Bone marrow (tissue), 2 donors: ENCODE results near the gene FMO3.

ENCODE experiments used
- DNase-seq, 2 donors: peaks; one replicate each; lab custom pipeline; 2025; lab: John Stamatoyannopoulos, UW

FMO3 gene

GRCh38 chr1:171090604-171091003 lies at the start of gene FMO3:
FMO3 (plus strand) TSS chr1:171090905; CDS start chr1:171092659, 1,754 bp downstream.
- DNase-seq, result no peak

GRCh38 chr1:171048014-171048413 lies 42.7 kb upstream of the FMO3 start:
- DNase-seq, result no peak

- DNase-seq, result no peak
Observed at GRCh38 chr1:171052977-171053376, 37.7 kb upstream of the FMO3 start.

- DNase-seq, result no peak
Observed at GRCh38 chr1:171055966-171056643, 34.6 kb upstream of the FMO3 start.

GRCh38 chr1:171061425-171062143 lies 29.1 kb upstream of the FMO3 start:
- DNase-seq, result no peak

- DNase-seq, result no peak
Observed at GRCh38 chr1:171062902-171063301, 27.8 kb upstream of the FMO3 start.

GRCh38 chr1:171075041-171075440 lies 15.7 kb upstream of the FMO3 start:
- no peak for DNase-seq

- DNase-seq, result no peak
Observed at GRCh38 chr1:171081314-171081753, 9.4 kb upstream of the FMO3 start.

- no peak for DNase-seq
Observed at GRCh38 chr1:171081763-171082201, 8.9 kb upstream of the FMO3 start.

- no peak for DNase-seq
Observed at GRCh38 chr1:171082606-171083005, 8.1 kb upstream of the FMO3 start.

GRCh38 chr1:171083222-171083621 lies 7.5 kb upstream of the FMO3 start:
- DNase-seq, result no peak

GRCh38 chr1:171084091-171084490 lies 6.6 kb upstream of the FMO3 start:
- DNase-seq, result no peak

GRCh38 chr1:171084870-171085269 lies 5.8 kb upstream of the FMO3 start:
- DNase-seq, result no peak

GRCh38 chr1:171087896-171088295 lies 2.8 kb upstream of the FMO3 start:
- no peak for DNase-seq

GRCh38 chr1:171103862-171104261 lies 13.2 kb downstream of the FMO3 start:
- DNase-seq, result no peak

- no peak for DNase-seq
Observed at GRCh38 chr1:171107262-171107940, 16.7 kb downstream of the FMO3 start.

GRCh38 chr1:171107969-171108368 lies 17.3 kb downstream of the FMO3 start:
- no peak for DNase-seq

GRCh38 chr1:171109966-171110365 lies 19.3 kb downstream of the FMO3 start:
- DNase-seq, result no peak

GRCh38 chr1:171110621-171111326 lies 20.1 kb downstream of the FMO3 start:
- no peak for DNase-seq

- DNase-seq, result no peak
Observed at GRCh38 chr1:171112119-171112518, 21.4 kb downstream of the FMO3 start.

GRCh38 chr1:171113382-171113781 lies 22.7 kb downstream of the FMO3 start:
- no peak for DNase-seq

GRCh38 chr1:171115280-171115897 lies 24.7 kb downstream of the FMO3 start:
- no peak for DNase-seq
